Lower leg skin (tissue), 4 donors: ENCODE results near the gene CCN5. TPM values are rescaled to one million over a fixed set of nuclear protein-coding genes. Genes with fewer than 3 reads are reported as not detected.

Experiments
- DNase-seq, 2 donors: peaks; one replicate each; pipeline ENCODE4 v3.0.0-alpha.2; 2019; ENCODE audit warnings: low spot score in 2 of 2
- H3K4me3 ChIP-seq: fragments of 200-600 bp; sonication (generic); 2 replicates; pipeline ENCODE4 v1.5.1; 2017; ENCODE audit warnings: mild to moderate bottlenecking, low read depth; ENCODE audit not compliant: poor library complexity, severe bottlenecking
- POLR2A ChIP-seq, 2 donors: fragments of 450-650 bp; IDR thresholded peaks; one replicate each; pipeline ENCODE4 v1.6.1; 2016 to 2017; ENCODE audit warnings: antibody characterized with exemption in 2 of 2, mild to moderate bottlenecking in 1 of 2, moderate library complexity in 1 of 2
- WGBS, 2 donors: methylation state at CpG; one replicate each; pipeline ENCODE4 v1.1.5; 2018; 5-methylcytosine and 5-hydroxymethylcytosine counted together
- intact Hi-C: fragments of 100-400 bp; cut with DNase I; formaldehyde crosslinking; loops from one replicate; pipeline ENCODE4 v1.15.0; 2023; ENCODE audit warnings: low total_unique reads
- total RNA-seq, 4 donors: library from RNA; depleted of rRNA; stranded (reverse); fragments of >200 nt; gene quantifications; one replicate each; pipeline ENCODE4 v1.1.0, GENCODE V29; 2016
- TF ChIP-seq, protein P1 (sequence below), 3 donors: fragments of 450-650 bp; IDR thresholded peaks; one replicate each; pipeline ENCODE4 v1.5.1; 2016; ENCODE audit warnings: antibody characterized with exemption in 3 of 3, mild to moderate bottlenecking in 3 of 3, moderate library complexity in 2 of 3

The CCN5 gene
- total RNA-seq, 4 donors from 2014 or later: 50.8 to 481 (median 81.3) TPM

- TF ChIP-seq, protein P1, sequence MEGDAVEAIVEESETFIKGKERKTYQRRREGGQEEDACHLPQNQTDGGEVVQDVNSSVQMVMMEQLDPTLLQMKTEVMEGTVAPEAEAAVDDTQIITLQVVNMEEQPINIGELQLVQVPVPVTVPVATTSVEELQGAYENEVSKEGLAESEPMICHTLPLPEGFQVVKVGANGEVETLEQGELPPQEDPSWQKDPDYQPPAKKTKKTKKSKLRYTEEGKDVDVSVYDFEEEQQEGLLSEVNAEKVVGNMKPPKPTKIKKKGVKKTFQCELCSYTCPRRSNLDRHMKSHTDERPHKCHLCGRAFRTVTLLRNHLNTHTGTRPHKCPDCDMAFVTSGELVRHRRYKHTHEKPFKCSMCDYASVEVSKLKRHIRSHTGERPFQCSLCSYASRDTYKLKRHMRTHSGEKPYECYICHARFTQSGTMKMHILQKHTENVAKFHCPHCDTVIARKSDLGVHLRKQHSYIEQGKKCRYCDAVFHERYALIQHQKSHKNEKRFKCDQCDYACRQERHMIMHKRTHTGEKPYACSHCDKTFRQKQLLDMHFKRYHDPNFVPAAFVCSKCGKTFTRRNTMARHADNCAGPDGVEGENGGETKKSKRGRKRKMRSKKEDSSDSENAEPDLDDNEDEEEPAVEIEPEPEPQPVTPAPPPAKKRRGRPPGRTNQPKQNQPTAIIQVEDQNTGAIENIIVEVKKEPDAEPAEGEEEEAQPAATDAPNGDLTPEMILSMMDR (IDR thresholded peaks at IDR 0.05): no peak
- TF ChIP-seq POLR2A (IDR thresholded peaks at IDR 0.05): no peak
- WGBS, 2 donors: 93 to 95% methylated on average over 11 of the region's 11 CpGs
These were observed 33.2 kb upstream of the CCN5 start for GRCh38 chr20:44681796-44682566.

GRCh38 chr20:44683263-44684046, 31.7 kb upstream of the CCN5 start:
- no peak overlapping the region for H3K4me3 ChIP-seq
- WGBS, 2 donors: 35 to 56% methylated on average over 10 of the region's 10 CpGs
- intact Hi-C loops: loop anchor here (2.0 to 10.0 kb wide), 2 partner anchors 49 to 181 kb away; no protein-coding TSS in a partner anchor
- TF ChIP-seq, protein P1 (IDR thresholded peaks at IDR 0.05): no peak
- TF ChIP-seq POLR2A (IDR thresholded peaks at IDR 0.05): no peak
- DNase-seq: no peak

More at GRCh38 chr20:44681796-44682566, 33.2 kb upstream of the CCN5 start:
- no peak for DNase-seq
- H3K4me3 ChIP-seq: no peak overlapping the region
- intact Hi-C loops: loop anchor here (10.0 kb wide), 1 partner anchor 183 kb away; no protein-coding TSS in a partner anchor

DNA sequence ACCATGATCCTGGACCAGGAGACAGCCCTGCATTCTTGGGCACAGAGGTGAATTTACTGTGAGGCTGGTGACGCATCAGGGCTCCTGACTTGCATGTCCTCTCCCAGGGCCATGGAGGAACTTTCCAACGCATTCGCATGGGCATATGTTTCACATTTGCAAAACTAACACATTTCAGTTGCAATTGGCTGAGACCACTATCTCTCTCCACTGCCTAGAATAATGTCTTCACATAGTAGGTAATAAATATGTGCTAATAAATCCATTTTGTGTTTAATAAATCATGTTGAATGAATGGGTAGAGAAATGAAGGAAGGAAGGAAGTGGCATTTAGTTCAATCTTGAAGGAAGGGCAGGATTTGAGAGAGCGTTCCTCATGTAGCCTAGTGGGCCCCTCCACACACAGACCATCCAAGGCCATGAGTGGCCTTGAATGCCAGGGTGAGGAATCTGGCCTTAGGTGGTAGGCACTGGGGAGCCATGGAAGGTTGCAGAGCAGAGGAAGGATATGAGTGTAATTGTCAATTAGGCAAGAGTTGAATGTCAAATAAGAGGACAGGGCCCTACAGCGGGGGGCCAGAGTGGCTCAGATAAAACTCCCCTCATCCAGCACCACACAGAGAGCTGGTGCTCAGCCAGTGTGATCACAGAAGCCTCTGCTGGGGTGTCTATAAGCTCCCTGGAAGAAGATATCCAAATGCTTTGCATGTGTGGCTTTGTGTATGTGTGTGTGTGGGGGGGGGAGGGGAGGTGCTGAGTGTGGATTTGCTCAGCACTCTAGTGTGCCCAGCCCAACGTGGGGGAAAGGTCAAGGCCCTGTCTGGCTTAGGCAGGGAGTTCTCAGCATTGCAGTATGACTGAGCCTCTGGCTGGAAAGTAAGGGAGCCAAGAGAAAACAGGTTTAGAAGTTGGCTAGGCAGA, 30.9 kb upstream of the CCN5 start:
- intact Hi-C loops: loop anchor here (2.0 to 10.0 kb wide), 2 partner anchors 48 to 180 kb away; no protein-coding TSS in a partner anchor
- WGBS, 2 donors: 72 to 73% methylated on average over 6 of the region's 6 CpGs
- H3K4me3 ChIP-seq: no peak overlapping the region
- no peak for DNase-seq
- TF ChIP-seq POLR2A (IDR thresholded peaks at IDR 0.05): no peak
- TF ChIP-seq, protein P1 (IDR thresholded peaks at IDR 0.05): no peak

GRCh38 chr20:44686934-44687333, 28.2 kb upstream of the CCN5 start:
- TF ChIP-seq, protein P1 (IDR thresholded peaks at IDR 0.05): no peak
- TF ChIP-seq POLR2A (IDR thresholded peaks at IDR 0.05): no peak
- intact Hi-C loops: loop anchor here (10.0 kb wide), 1 partner anchor 178 kb away; no protein-coding TSS in a partner anchor
- 85 to 89% methylated on average over 4 of the region's 4 CpGs for WGBS, 2 donors

GRCh38 chr20:44688053-44688625, 27.0 kb upstream of the CCN5 start:
- intact Hi-C loops: loop anchor here (10.0 kb wide), 1 partner anchor 177 kb away; no protein-coding TSS in a partner anchor
- no peak overlapping the region for H3K4me3 ChIP-seq
- no peak for DNase-seq
- TF ChIP-seq, protein P1 (IDR thresholded peaks at IDR 0.05): no peak
- no peak for TF ChIP-seq POLR2A (IDR thresholded peaks at IDR 0.05)
- WGBS, 2 donors: 48 to 50% methylated on average over 7 of the region's 7 CpGs

More at GRCh38 chr20:44686934-44687333, 28.2 kb upstream of the CCN5 start:
- H3K4me3 ChIP-seq: no peak overlapping the region
- DNase-seq: no peak
